Frontal cortex (tissue), 4 donors: Measurements from ENCODE around the gene PCDHA4. TPM values are rescaled to one million over a fixed set of nuclear protein-coding genes. Genes with fewer than 3 reads are reported as not detected.
"Not testable (repeated sequence)": the region's sequence is repeated elsewhere in the genome, so short reads cannot be mapped to it uniquely, and the experiment has no call there.

Experiments
- DNase-seq, 2 donors: peaks; one replicate each; pipeline ENCODE4 v3.0.0; 2012; ENCODE audit warnings: low spot score in 2 of 2
- FAIRE-seq: peaks from 2 replicates; lab custom pipeline; 2012; peaks lifted over from hg19 to GRCh38; lab: Jason Lieb, UNC
- total RNA-seq: library from RNA; depleted of rRNA; stranded (reverse); fragments of >200 nt; gene quantifications from one replicate; pipeline ENCODE4 v1.2.3, GENCODE V29; 2014
- donor health status: control.
- donor health status: control.
- donor health status: control.

Gene PCDHA4
- 12.2 TPM for total RNA-seq

DNA sequence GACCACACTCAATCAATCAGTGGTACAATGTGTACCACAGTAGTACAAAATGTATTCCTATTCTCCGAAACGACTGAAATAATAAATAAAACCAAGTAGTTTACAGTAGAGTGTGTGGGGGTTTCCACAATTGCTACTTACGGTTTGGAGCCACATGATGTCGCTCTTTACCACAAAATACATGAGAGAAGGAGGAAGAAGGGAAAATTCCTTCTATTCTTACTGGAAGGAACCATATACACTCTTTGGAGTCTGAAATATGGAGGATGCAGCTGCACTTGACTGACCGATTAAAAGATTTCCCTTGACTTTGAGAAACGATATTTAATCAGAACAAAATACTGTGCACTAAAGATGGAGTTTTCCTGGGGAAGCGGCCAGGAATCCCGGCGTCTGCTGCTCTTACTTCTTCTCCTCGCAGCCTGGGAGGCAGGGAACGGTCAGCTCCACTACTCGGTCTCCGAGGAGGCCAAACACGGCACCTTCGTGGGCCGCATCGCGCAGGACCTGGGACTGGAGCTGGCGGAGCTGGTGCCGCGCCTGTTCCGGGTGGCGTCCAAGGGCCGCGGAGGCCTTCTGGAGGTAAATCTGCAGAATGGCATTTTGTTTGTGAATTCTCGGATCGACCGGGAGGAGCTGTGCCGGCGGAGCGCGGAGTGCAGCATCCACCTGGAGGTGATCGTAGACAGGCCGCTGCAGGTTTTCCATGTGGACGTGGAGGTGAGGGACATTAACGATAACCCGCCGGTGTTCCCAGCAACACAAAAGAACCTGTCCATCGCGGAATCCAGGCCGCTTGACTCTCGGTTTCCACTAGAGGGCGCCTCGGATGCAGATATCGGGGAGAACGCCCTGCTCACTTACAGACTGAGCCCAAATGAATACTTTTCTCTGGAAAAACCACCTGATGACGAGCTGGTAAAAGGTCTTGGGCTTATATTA, at the start of gene PCDHA4:
PCDHA4 (plus strand) TSS at position 235 of the 942 bp plus-strand sequence.
- DNase-seq (no peak), FAIRE-seq (no peak)

DNA sequence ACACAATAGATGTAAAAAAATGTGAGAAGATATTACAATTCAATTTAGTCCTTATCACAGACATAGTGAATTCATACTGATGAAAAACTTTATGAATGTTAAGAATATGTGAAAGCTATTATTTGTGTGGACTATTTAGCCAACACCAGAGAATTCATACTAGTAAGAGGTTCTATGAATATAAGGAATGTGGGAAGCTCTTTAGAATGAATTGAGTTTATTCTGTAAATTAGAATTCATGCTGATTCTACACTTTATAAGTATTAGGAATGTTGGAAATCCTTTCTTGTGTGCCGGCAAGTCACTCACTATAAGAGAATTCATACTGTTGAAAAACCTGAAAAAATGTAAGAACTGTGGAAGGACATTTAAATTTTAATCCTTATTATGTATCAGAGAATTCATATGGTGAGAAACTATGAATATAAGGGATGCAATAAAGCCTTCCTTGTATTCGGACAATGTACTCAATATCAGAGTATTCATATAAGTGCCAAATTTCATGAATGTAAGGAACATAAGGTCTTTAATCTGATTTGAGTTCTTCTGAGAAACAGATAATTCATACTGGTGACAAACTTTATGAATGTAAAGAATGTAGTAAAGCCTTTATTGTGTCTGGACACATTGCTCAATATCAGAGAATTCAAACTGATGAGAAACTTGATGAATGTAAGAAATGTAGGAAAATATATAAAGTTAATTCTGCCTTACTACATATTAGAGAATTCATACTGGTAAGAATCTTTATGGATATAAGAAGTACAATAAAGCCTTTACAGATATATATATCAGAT, 42.5 kb upstream of the PCDHA4 start:
- FAIRE-seq = no peak
- no peak for DNase-seq

DNA sequence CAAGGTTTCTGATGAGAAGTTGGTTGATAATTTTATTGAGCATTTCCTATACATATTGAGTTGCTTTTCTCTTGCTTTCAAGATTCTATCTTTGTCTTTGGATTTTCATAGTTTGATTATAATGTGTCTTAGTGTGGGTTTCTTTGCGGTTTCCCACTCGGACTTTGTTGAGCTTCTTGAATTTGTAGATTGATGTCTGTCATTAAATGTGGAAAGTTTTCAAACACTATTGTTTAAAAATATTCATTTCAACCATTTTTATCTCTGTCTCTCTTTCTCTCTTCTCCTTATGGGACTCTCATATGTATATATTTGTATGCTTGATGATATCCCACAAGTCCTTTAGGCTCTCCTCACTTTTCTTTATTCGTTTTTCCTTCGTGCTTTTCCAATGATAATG, 39.4 kb upstream of the PCDHA4 start:
- FAIRE-seq (no peak), DNase-seq (no peak)

DNA sequence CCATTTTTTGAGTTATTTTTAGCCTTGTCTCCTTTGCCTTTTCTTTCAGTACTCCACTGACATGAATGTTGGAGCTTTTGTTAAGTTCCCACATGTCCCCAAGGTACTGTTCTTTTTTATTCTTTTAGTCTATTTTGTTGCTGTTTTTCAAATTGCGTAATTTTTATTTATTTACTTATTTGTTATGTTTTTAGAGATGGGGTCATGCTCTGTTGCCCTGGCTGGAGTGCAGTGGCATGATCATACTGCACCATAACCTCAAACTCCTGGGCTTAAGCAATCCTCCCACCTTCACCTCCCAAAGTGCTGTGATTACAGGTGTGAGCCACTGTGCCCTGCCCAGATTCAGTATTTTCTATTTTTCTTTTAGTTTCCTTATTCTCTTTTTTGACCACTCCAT, 26.4 kb upstream of the PCDHA4 start:
- FAIRE-seq = no peak
- DNase-seq = no peak

DNA sequence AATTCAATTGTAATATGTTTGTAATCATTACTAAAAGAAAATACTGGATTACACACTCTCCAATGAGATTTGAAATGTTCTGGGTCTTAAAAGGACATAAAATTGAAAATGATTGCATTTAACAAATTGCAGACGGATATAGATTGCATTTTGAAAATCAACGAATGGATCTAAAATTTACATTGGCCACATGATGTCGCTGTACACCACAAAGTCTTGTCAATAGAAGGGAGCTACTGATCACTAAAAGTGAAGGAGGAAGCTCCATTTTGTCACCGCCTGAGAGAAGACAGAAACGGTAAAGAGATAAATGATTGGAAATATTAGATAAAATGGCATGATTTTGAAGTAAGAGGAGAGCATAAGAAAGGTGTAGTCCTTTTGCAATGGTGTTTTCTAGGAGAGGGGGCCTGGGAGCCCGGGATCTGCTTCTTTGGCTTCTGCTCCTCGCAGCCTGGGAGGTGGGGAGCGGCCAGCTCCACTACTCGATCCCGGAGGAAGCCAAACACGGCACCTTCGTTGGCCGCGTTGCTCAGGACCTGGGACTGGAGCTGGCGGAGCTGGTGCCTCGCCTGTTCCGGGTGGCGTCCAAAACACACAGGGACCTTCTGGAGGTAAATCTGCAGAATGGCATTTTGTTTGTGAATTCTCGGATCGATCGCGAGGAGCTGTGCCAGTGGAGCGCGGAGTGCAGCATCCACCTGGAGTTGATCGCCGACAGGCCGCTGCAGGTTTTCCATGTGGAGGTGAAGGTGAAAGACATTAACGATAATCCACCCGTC, 20.8 kb upstream of the PCDHA4 start, which contains the start of gene PCDHA1:
PCDHA1 (plus strand) TSS at position 236 of the 782 bp plus-strand sequence.
- FAIRE-seq (no peak), DNase-seq (peak in 1 of 2 donors; percentile 24)

DNA sequence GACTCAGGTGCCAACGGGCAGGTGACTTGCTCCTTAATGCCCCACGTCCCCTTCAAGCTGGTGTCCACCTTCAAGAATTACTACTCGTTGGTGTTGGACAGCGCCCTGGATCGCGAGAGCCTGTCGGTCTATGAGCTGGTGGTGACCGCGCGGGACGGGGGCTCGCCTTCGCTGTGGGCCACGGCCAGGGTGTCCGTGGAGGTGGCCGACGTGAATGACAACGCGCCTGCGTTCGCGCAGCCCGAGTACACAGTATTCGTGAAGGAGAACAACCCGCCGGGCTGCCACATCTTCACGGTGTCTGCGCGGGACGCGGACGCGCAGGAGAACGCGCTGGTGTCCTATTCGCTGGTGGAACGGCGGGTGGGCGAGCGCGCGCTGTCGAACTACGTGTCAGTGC, 19.4 kb upstream of the PCDHA4 start:
- not testable (repeated sequence) for DNase-seq, FAIRE-seq

DNA sequence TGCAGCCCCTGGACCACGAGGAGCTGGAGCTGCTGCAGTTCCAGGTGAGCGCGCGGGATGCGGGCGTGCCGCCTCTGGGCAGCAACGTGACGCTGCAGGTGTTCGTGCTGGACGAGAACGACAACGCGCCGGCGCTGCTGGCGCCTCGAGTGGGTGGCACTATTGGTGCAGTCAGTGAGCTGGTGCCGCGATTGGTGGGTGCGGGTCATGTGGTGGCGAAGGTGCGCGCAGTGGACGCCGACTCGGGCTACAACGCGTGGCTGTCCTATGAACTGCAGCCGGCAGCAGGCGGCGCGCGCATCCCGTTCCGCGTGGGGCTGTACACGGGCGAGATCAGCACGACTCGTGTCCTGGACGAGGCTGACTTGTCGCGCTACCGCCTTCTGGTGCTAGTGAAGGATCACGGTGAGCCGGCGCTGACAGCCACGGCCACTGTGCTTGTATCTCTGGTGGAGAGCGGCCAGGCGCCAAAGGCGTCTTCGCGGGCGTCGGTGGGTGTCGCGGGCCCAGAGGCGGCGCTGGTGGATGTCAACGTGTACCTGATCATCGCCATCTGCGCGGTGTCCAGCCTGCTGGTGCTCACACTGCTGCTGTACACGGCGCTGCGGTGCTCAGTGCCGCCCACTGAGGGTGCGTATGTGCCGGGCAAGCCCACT, 18.9 kb upstream of the PCDHA4 start:
- not testable (repeated sequence) for DNase-seq, FAIRE-seq

DNA sequence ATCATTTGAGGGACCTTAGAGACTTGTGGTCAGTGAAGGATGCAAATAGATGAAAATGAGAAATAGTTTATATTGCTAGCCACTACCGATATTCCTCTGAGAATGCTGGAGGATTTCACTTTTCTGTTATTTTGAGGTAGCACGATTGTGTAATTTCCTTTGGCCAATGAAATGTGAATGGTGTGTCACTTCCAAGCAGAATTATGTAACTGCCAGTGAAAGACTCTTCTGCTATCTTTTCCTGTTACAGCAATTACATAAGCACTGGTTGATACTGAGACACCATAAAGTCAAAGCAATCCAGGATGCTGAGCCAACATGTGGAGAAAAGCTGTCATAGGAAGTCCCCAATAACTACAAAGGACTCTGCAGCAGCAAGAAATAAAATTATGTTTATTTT, 15.8 kb upstream of the PCDHA4 start:
- no peak for DNase-seq
- no peak for FAIRE-seq

DNA sequence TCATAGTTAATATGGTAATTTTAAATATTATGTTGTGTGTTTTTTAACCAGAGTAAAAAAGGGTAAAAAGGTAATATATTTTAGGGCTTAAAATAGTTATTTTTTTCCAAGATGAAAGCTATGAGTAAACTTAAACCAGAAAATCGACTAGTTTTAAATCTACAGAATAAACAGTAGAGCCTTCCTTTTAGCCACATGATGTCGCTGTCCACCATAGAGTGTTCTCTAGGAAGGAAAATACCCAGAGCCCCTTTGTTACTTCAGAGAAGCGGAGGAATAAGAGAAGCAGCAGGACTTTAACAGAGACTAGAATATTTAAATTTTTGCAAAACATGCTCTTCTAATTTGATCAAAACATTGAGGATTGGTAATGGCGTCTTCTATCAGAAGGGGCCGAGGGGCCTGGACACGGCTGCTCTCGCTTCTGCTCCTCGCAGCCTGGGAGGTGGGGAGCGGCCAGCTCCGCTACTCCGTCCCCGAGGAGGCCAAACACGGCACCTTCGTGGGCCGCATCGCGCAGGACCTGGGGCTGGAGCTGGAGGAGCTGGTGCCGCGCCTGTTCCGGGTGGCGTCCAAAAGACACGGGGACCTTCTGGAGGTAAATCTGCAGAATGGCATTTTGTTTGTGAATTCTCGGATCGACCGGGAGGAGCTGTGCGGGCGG, 12.1 kb upstream of the PCDHA4 start, which contains the start of gene PCDHA2:
PCDHA2 (plus strand) TSS at position 258 of the 664 bp plus-strand sequence.
- peak; percentile 28 for FAIRE-seq
- peak in 1 of 2 donors; percentile 53 for DNase-seq

DNA sequence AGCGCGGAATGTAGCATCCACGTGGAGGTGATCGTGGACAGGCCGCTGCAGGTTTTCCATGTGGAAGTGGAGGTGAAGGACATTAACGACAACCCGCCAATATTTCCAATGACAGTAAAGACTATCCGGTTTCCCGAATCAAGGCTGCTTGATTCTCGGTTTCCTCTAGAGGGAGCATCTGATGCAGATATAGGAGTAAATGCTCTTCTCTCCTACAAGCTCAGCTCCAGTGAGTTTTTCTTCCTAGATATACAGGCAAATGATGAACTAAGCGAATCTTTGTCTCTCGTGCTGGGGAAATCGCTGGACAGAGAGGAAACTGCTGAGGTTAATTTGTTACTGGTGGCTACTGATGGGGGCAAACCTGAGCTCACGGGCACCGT, 11.6 kb upstream of the PCDHA4 start:
- peak in 1 of 2 donors; percentile 47 for DNase-seq
- FAIRE-seq = no peak

DNA sequence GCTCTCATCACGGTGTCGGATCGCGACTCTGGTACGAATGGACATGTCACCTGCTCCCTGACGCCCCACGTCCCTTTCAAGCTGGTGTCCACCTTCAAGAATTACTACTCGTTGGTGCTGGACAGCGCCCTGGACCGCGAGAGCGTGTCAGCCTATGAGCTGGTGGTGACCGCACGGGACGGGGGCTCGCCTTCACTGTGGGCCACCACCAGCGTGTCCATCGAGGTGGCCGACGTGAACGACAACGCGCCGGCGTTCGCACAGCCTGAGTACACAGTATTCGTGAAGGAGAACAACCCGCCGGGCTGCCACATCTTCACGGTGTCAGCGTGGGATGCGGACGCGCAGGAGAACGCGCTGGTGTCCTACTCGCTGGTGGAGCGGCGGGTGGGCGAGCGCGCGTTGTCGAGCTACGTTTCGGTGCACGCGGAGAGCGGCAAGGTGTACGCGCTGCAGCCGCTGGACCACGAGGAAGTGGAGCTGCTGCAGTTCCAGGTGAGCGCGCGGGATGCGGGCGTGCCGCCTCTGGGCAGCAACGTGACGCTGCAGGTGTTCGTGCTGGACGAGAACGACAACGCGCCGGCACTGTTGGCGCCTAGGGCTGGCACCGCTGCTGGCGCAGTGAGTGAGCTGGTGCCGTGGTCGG, 10.7 kb upstream of the PCDHA4 start:
- DNase-seq, FAIRE-seq: not testable (repeated sequence)

DNA sequence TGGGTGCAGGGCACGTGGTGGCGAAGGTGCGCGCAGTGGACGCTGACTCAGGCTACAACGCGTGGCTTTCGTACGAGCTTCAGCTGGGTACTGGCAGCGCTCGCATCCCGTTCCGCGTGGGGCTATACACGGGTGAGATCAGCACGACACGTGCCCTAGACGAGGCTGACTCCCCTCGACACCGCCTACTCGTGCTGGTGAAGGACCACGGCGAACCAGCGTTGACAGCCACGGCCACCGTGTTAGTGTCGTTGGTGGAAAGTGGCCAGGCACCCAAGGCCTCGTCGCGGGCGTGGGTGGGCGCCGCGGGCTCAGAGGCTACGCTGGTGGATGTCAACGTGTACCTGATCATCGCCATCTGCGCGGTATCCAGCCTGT, 10.2 kb upstream of the PCDHA4 start:
- DNase-seq (no peak), FAIRE-seq (no peak)

DNA sequence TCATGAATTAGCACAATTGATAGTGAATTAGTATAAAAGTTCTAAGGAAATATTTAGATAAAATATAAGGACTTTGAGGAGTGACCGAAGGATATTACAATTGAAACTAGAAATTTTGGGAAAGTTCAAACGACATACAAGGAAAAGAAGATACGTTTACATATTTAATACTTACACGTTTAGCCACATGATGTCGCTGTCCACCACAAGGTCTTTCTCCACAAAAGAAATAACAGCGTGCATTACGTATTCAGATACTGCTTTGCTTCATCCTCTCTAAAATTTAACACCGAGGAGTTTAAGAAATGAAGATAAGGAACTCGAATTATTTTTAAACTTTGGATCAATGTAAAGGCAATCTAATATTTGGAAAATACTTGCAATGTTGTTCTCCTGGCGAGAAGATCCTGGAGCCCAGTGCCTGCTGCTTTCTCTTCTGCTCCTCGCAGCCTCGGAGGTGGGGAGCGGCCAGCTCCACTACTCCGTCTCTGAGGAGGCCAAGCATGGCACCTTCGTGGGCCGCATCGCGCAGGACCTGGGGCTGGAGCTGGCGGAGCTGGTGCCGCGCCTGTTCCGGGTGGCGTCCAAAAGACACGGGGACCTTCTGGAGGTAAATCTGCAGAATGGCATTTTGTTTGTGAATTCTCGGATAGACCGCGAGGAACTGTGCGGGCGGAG, 5.9 kb upstream of the PCDHA4 start, which contains the start of gene PCDHA3:
PCDHA3 (plus strand) TSS at position 242 of the 678 bp plus-strand sequence.
- DNase-seq (peak in 1 of 2 donors; percentile 54), FAIRE-seq (no peak)

DNA sequence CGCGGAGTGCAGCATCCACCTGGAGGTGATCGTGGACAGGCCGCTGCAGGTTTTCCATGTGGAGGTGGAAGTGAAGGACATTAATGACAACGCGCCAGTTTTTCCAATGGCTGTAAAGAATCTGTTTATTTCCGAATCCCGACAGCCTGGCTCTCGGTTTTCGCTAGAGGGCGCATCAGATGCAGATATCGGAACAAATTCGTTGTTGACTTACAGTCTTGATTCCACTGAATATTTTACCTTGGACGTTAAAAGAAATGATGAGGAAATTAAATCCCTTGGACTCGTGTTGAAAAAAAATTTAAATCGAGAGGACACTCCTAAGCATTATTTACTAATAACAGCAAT, 5.4 kb upstream of the PCDHA4 start:
- DNase-seq = peak in 1 of 2 donors; percentile 59
- no peak for FAIRE-seq

DNA sequence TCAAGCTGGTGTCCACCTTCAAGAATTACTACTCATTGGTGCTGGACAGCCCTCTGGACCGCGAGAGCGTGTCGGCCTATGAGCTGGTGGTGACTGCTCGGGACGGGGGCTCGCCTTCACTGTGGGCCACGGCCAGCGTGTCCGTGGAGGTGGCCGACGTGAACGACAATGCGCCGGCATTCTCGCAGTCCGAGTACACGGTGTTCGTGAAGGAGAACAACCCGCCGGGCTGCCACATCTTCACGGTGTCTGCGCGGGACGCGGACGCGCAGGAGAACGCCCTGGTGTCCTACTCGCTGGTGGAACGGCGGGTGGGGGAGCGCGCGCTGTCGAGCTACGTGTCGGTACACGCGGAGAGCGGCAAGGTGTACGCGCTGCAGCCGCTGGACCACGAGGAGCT, 4.5 kb upstream of the PCDHA4 start:
- not testable (repeated sequence) for DNase-seq, FAIRE-seq

DNA sequence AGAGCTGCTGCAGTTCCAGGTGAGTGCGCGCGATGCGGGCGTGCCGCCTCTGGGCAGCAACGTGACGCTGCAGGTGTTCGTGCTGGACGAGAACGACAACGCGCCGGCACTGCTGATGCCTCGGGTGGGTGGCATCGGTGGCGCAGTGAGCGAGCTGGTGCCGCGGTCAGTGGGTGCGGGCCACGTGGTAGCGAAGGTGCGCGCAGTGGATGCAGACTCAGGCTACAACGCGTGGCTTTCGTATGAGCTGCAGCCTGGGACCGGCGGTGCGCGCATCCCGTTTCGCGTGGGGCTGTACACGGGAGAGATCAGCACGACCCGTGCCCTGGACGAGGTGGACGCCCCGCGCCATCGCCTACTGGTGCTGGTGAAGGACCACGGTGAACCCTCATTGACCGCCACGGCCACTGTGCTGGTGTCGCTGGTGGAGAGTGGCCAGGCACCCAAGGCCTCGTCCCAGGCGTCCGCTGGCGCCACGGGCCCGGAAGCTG, 4.0 kb upstream of the PCDHA4 start:
- FAIRE-seq (no peak), DNase-seq (no peak)

DNA sequence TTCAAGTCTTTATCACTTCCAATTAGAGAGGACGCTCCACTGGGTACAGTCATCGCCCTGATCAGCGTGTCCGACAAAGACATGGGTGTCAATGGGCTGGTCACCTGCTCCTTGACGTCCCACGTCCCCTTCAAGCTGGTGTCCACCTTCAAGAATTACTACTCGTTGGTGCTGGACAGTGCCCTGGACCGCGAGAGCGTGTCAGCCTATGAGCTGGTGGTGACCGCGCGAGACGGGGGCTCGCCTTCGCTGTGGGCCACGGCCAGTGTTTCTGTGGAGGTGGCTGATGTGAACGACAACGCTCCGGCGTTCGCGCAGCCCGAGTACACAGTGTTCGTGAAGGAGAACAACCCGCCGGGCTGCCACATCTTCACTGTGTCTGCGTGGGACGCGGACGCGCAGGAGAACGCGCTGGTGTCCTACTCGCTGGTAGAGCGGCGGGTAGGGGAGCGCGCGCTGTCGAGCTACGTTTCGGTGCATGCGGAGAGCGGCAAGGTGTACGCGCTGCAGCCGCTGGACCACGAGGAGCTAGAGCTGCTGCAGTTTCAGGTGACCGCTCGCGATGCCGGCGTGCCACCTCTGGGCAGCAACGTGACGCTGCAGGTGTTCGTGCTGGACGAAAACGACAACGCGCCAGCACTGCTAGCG, 1.5 kb downstream of the PCDHA4 start:
- not testable (repeated sequence) for DNase-seq, FAIRE-seq
